ENCODE results near the gene DEXI.

GRCh38 chr16:10888320-10888937 is 53.8 kb downstream of the DEXI start:
- peak; percentile 57 for TF ChIP-seq POLR2A (IDR thresholded peaks at IDR 0.05; ENCODE audit: low read depth, low read length)
- no peak; the same call in 1 of the 2 replicates for TF ChIP-seq POLR2AphosphoS5 (IDR thresholded peaks at IDR 0.05; ENCODE audit: low read depth, low read length)
- no peak for TF ChIP-seq SPI1 (IDR thresholded peaks at IDR 0.05; ENCODE audit: low read depth, low read length)
- no peak for TF ChIP-seq TAF1 (IDR thresholded peaks at IDR 0.05; ENCODE audit: low read depth, low read length)
- no peak for TF ChIP-seq PAX5 (IDR thresholded peaks at IDR 0.05; ENCODE audit: insufficient read depth, low read length, severe bottlenecking)

All from GM12891 (cell line).